Liver (tissue), 9 donors: Measurements from ENCODE around the gene RPS6KA4. TPM values are rescaled to one million over a fixed set of nuclear protein-coding genes. Genes with fewer than 3 reads are reported as not detected.

ENCODE experiments used
- DNase-seq: peaks from one replicate; pipeline ENCODE4 v3.0.0-alpha.2; 2017; ENCODE audit warnings: low spot score
- H3K27ac ChIP-seq, 2 donors: one replicate each; pipeline ENCODE4 v1.7.0; 2013; ENCODE audit warnings: inconsistent platforms in 2 of 2, low read length in 2 of 2, control low read depth in 1 of 2, low read depth in 1 of 2, mild to moderate bottlenecking in 1 of 2
- H3K27me3 ChIP-seq, 4 donors: one replicate each; pipeline versions ENCODE4 v1.6.1 to v1.7.0; 2013; ENCODE audit warnings: low read length in 3 of 4, inconsistent platforms in 1 of 4, mild to moderate bottlenecking in 1 of 4, moderate library complexity in 1 of 4; ENCODE audit not compliant: control insufficient read depth in 4 of 4, insufficient read depth in 4 of 4
- H3K36me3 ChIP-seq, 4 donors: one replicate each; pipeline versions ENCODE4 v1.6.1 to v1.7.0; 2013; ENCODE audit warnings: low read length in 3 of 4, mild to moderate bottlenecking in 3 of 4, low read depth in 1 of 4, moderate library complexity in 1 of 4; ENCODE audit not compliant: control insufficient read depth in 4 of 4, insufficient read depth in 3 of 4
- H3K4me1 ChIP-seq, 4 donors: one replicate each; pipeline versions ENCODE4 v1.6.1 to v1.7.0; 2013; ENCODE audit warnings: low read length in 3 of 4, mild to moderate bottlenecking in 3 of 4, moderate library complexity in 1 of 4; ENCODE audit not compliant: control insufficient read depth in 4 of 4, insufficient read depth in 4 of 4
- H3K4me3 ChIP-seq, 3 donors: one replicate each; pipeline versions ENCODE4 v1.6.1 to v1.7.0; 2013; ENCODE audit warnings: low read length in 3 of 3, control low read depth in 1 of 3, low read depth in 1 of 3, mild to moderate bottlenecking in 1 of 3
- H3K9ac ChIP-seq, 2 donors: one replicate each; pipeline ENCODE4 v1.7.0; 2013; ENCODE audit warnings: low read length in 2 of 2, mild to moderate bottlenecking in 2 of 2, moderate library complexity in 2 of 2, control low read depth in 1 of 2, low read depth in 1 of 2
- H3K9me3 ChIP-seq, 4 donors: one replicate each; pipeline versions ENCODE4 v1.6.1 to v1.7.0; 2013; ENCODE audit warnings: low read length in 3 of 4; ENCODE audit not compliant: control insufficient read depth in 4 of 4
- ATF3 ChIP-seq: IDR thresholded peaks from 2 replicates; pipeline ENCODE4 v1.6.1; 2016; ENCODE audit warnings: antibody characterized with exemption
- CTCF ChIP-seq: fragments of 150-350 bp; IDR thresholded peaks from 2 replicates; pipeline ENCODE4 v1.5.1; 2017; ENCODE audit warnings: improper control_type of control experiment, low read depth, low read length; ENCODE audit not compliant: missing input control
- EGR1 ChIP-seq, 2 donors: IDR thresholded peaks; 2 replicates each; pipeline ENCODE4 v1.6.1; 2016 to 2018; ENCODE audit warnings: antibody characterized with exemption in 2 of 2, low read depth in 2 of 2
- FOXA1 ChIP-seq: IDR thresholded peaks from 2 replicates; pipeline ENCODE4 v1.6.1; 2016; ENCODE audit warnings: antibody characterized with exemption
- FOXA2 ChIP-seq: IDR thresholded peaks from 2 replicates; pipeline ENCODE4 v1.6.1; 2016; ENCODE audit warnings: antibody characterized with exemption
- GABPA ChIP-seq, 2 donors: IDR thresholded peaks in 1 of 2; conservative IDR thresholded peaks in 1 of 2; 2 replicates each; pipeline ENCODE4 v1.6.1; 2016; ENCODE audit warnings: antibody characterized with exemption in 2 of 2, mild to moderate bottlenecking in 1 of 2, moderate library complexity in 1 of 2
- HNF4A ChIP-seq, 2 donors: conservative IDR thresholded peaks; 2 replicates each; pipeline ENCODE4 v1.6.1; 2016; ENCODE audit warnings: antibody characterized with exemption in 2 of 2, mild to moderate bottlenecking in 2 of 2
- HNF4G ChIP-seq: IDR thresholded peaks from 2 replicates; pipeline ENCODE4 v1.6.1; 2016; ENCODE audit warnings: antibody characterized with exemption
- JUND ChIP-seq, 2 donors: IDR thresholded peaks; 2 replicates each; pipeline ENCODE4 v1.6.1; 2016; ENCODE audit warnings: antibody characterized with exemption in 2 of 2
- MAX ChIP-seq: IDR thresholded peaks from 2 replicates; pipeline ENCODE4 v1.6.1; 2016; ENCODE audit warnings: antibody characterized with exemption
- NR2F2 ChIP-seq: IDR thresholded peaks from 2 replicates; pipeline ENCODE4 v1.6.1; 2016; ENCODE audit warnings: antibody characterized with exemption
- RAD21 ChIP-seq, 2 donors: IDR thresholded peaks; 2 replicates each; pipeline ENCODE4 v1.6.1; 2016; ENCODE audit warnings: antibody characterized with exemption in 2 of 2, mild to moderate bottlenecking in 2 of 2
- REST ChIP-seq: IDR thresholded peaks from 2 replicates; pipeline ENCODE4 v1.6.1; 2016; ENCODE audit warnings: antibody characterized with exemption, mild to moderate bottlenecking
- RXRA ChIP-seq, 2 donors: IDR thresholded peaks; 2 replicates each; pipeline ENCODE4 v1.6.1; 2017 to 2018; ENCODE audit warnings: antibody characterized with exemption in 2 of 2, mild to moderate bottlenecking in 1 of 2
- SP1 ChIP-seq: IDR thresholded peaks from 2 replicates; pipeline ENCODE4 v1.6.1; 2018; ENCODE audit warnings: antibody characterized with exemption, mild to moderate bottlenecking
- TAF1 ChIP-seq: conservative IDR thresholded peaks from 2 replicates; pipeline ENCODE4 v1.6.1; 2016; ENCODE audit warnings: antibody characterized with exemption, mild to moderate bottlenecking
- YY1 ChIP-seq: IDR thresholded peaks from 2 replicates; pipeline ENCODE4 v1.6.1; 2016; ENCODE audit warnings: antibody characterized with exemption, mild to moderate bottlenecking
- ZBTB33 ChIP-seq: IDR thresholded peaks from 2 replicates; pipeline ENCODE4 v1.6.1; 2016; ENCODE audit warnings: antibody characterized with exemption
- WGBS: extraction: QIAGEN DNeasy Blood & Tissue Kit; methylation state at CpG from one replicate; pipeline ENCODE4 v1.1.7; 2013; 5-methylcytosine and 5-hydroxymethylcytosine counted together
- polyA plus RNA-seq, 2 donors: library from polyadenylated mRNA; stranded (reverse) in 1 of 2; unstranded in 1 of 2; fragments of 200-250 nt in 1 of 2; fragments of >200 nt in 1 of 2; fragmentation: Nextera tagmentation in 1 of 2; extraction: Ambion mirVana in 1 of 2; gene quantifications; one replicate each; pipeline versions ENCODE4 v1.2.1 to v1.2.3, GENCODE V29; 2013 to 2015
- total RNA-seq, 2 donors: library from RNA; depleted of rRNA; stranded (reverse); fragments of >200 nt; gene quantifications; one replicate each; pipeline ENCODE4 v1.2.3, GENCODE V29; 2014
- donor health status: healthy.
- donor health status: healthy.
- donor health status: healthy.
- donor health status: healthy.
- donor health status: healthy.

RPS6KA4 gene
- total and polyA plus RNA-seq, 4 donors: 2.0 to 13.5 (median 10.0) TPM

- Histone ChIP-seq H3K4me1 (peaks cover 0 to 8% (median 4%) of the 10 kb centered on the region in 4 donors), H3K36me3 (no peaks in the 10 kb centered on the region), H3K27ac (no peak overlapping the region), H3K4me3 (no peak overlapping the region), H3K9me3 (no peaks in the 10 kb centered on the region), H3K27me3 (no peaks in the 10 kb centered on the region), H3K9ac (no peak overlapping the region)
- TF ChIP-seq ATF3: no peak
- TF ChIP-seq HNF4A (conservative IDR thresholded peaks at IDR 0.05): no peak
- no peak for TF ChIP-seq YY1
- TF ChIP-seq FOXA1: no peak
- TF ChIP-seq CTCF: no peak
- TF ChIP-seq REST: no peak
- no peak for TF ChIP-seq JUND (IDR thresholded peaks at IDR 0.05)
- TF ChIP-seq HNF4G: no peak
- no peak for TF ChIP-seq TAF1
- no peak for TF ChIP-seq RAD21 (IDR thresholded peaks at IDR 0.05)
- no peak for TF ChIP-seq MAX
- no peak for TF ChIP-seq EGR1 (IDR thresholded peaks at IDR 0.05; ENCODE audit: low read depth in 2 of 2)
- TF ChIP-seq ZBTB33: no peak
- no peak for TF ChIP-seq RXRA (IDR thresholded peaks at IDR 0.05)
- no peak for TF ChIP-seq SP1
- TF ChIP-seq GABPA (IDR thresholded peaks at IDR 0.05 in 1 of 2, conservative IDR thresholded peaks at IDR 0.05 in 1 of 2): no peak
- TF ChIP-seq NR2F2: no peak
- TF ChIP-seq FOXA2: no peak
- 93% methylated on average over 11 of the region's 11 CpGs for WGBS
- DNase-seq: no peak
These were observed 9.6 kb upstream of the RPS6KA4 start for GRCh38 chr11:64349404-64349803.
